Measurements from ENCODE around the gene BLVRA. TPM values are rescaled to one million over a fixed set of nuclear protein-coding genes. Genes with fewer than 3 reads are reported as not detected.
"Not testable (repeated sequence)": the region's sequence is repeated elsewhere in the genome, so short reads cannot be mapped to it uniquely, and the experiment has no call there.

The BLVRA gene
- total RNA-seq, 3 donors from 2014 or later (not counting 1 experiment from before 2014, with no cell fraction given): 19.8 to 25.6 (median 20.9) TPM

- H3K27me3 Mint-ChIP-seq (ENCODE audit: low read depth in 2 of 2): peaks cover 16 to 23% of the 10 kb centered on the region in 2 donors
- no peaks in the 10 kb centered on the region for H3K36me3 ChIP-seq (ENCODE audit: control insufficient read depth, insufficient read depth, low read length)
- H3K4me1 ChIP-seq (ENCODE audit: control insufficient read depth, insufficient read depth, low read length): no peaks in the 10 kb centered on the region
- no peaks in the 10 kb centered on the region for H3K9me3 ChIP-seq (ENCODE audit: control insufficient read depth, insufficient read depth, low read length)
- no peak for ATAC-seq
- H3K36me3 Mint-ChIP-seq: no peaks in the 10 kb centered on the region
- intact Hi-C loops (cut with micrococcal nuclease): no loop called here
- DNase-seq: no peak
- no peaks in the 10 kb centered on the region for H3K27me3 ChIP-seq (ENCODE audit: control insufficient read depth, insufficient read depth, low read length)
- H3K27ac ChIP-seq (ENCODE audit: low read length): no peak overlapping the region
- H3K9me3 Mint-ChIP-seq: no peaks in the 10 kb centered on the region
- TF ChIP-seq CTCF (IDR thresholded peaks at IDR 0.05): no peak
- H3K4me1 Mint-ChIP-seq: no peaks in the 10 kb centered on the region
- WGBS (ENCODE audit: insufficient coverage): 93% methylated on average over 6 of the region's 6 CpGs
- H3K4me3 Mint-ChIP-seq: no peak overlapping the region
- no peak overlapping the region for H3K27ac Mint-ChIP-seq
- H3K4me3 ChIP-seq (ENCODE audit: low read length): no peak overlapping the region
Measured at GRCh38 chr7:43823941-43824340, 65.5 kb downstream of the BLVRA start.

- 83% methylated on average over 12 of the region's 12 CpGs for WGBS (ENCODE audit: insufficient coverage)
- peaks cover 19 to 21% of the 10 kb centered on the region in 2 donors for H3K27me3 Mint-ChIP-seq (ENCODE audit: low read depth in 2 of 2)
- DNase-seq; H3K27me3 ChIP-seq (ENCODE audit: control insufficient read depth, insufficient read depth, low read length); H3K4me3 ChIP-seq (ENCODE audit: low read length); H3K27ac ChIP-seq (ENCODE audit: low read length); H3K4me1 Mint-ChIP-seq; H3K9me3 ChIP-seq (ENCODE audit: control insufficient read depth, insufficient read depth, low read length); H3K36me3 Mint-ChIP-seq; intact Hi-C loops (cut with micrococcal nuclease); H3K27ac Mint-ChIP-seq; H3K4me1 ChIP-seq (ENCODE audit: control insufficient read depth, insufficient read depth, low read length); H3K36me3 ChIP-seq (ENCODE audit: control insufficient read depth, insufficient read depth, low read length); H3K9me3 Mint-ChIP-seq; H3K4me3 Mint-ChIP-seq; ATAC-seq: not testable (repeated sequence)
Measured at GRCh38 chr7:43824513-43824912, 66.0 kb downstream of the BLVRA start.

GRCh38 chr7:43824963-43825362, 66.5 kb downstream of the BLVRA start:
- no peaks in the 10 kb centered on the region for H3K27me3 ChIP-seq (ENCODE audit: control insufficient read depth, insufficient read depth, low read length)
- no peak overlapping the region for H3K4me3 Mint-ChIP-seq
- DNase-seq: no peak
- H3K4me1 Mint-ChIP-seq: no peaks in the 10 kb centered on the region
- WGBS (ENCODE audit: insufficient coverage): 83% methylated on average over 1 of the region's 1 CpG
- no peak for ATAC-seq
- no peaks in the 10 kb centered on the region for H3K4me1 ChIP-seq (ENCODE audit: control insufficient read depth, insufficient read depth, low read length)
- H3K27me3 Mint-ChIP-seq (ENCODE audit: low read depth in 2 of 2): peaks cover 17 to 18% of the 10 kb centered on the region in 2 donors
- no peaks in the 10 kb centered on the region for H3K9me3 Mint-ChIP-seq
- H3K36me3 ChIP-seq (ENCODE audit: control insufficient read depth, insufficient read depth, low read length): no peaks in the 10 kb centered on the region
- intact Hi-C loops (cut with micrococcal nuclease): no loop called here
- no peaks in the 10 kb centered on the region for H3K9me3 ChIP-seq (ENCODE audit: control insufficient read depth, insufficient read depth, low read length)
- H3K36me3 Mint-ChIP-seq: no peaks in the 10 kb centered on the region
- no peak for TF ChIP-seq CTCF (IDR thresholded peaks at IDR 0.05)
- H3K4me3 ChIP-seq (ENCODE audit: low read length): no peak overlapping the region
- no peak overlapping the region for H3K27ac ChIP-seq (ENCODE audit: low read length)
- H3K27ac Mint-ChIP-seq: no peak overlapping the region

- H3K4me1 Mint-ChIP-seq: no peaks in the 10 kb centered on the region
- no peak overlapping the region for H3K4me3 Mint-ChIP-seq
- no peak overlapping the region for H3K27ac Mint-ChIP-seq
- DNase-seq: no peak
- no peaks in the 10 kb centered on the region for H3K27me3 ChIP-seq (ENCODE audit: control insufficient read depth, insufficient read depth, low read length)
- H3K4me1 ChIP-seq (ENCODE audit: control insufficient read depth, insufficient read depth, low read length): no peaks in the 10 kb centered on the region
- H3K36me3 Mint-ChIP-seq: no peaks in the 10 kb centered on the region
- WGBS (ENCODE audit: insufficient coverage): 92% methylated on average over 3 of the region's 5 CpGs
- H3K27me3 Mint-ChIP-seq (ENCODE audit: low read depth in 2 of 2): peaks cover 13 to 18% of the 10 kb centered on the region in 2 donors
- H3K9me3 Mint-ChIP-seq: no peaks in the 10 kb centered on the region
- no peak overlapping the region for H3K4me3 ChIP-seq (ENCODE audit: low read length)
- no peak overlapping the region for H3K27ac ChIP-seq (ENCODE audit: low read length)
- no peak for ATAC-seq
- H3K36me3 ChIP-seq (ENCODE audit: control insufficient read depth, insufficient read depth, low read length): no peaks in the 10 kb centered on the region
- intact Hi-C loops (cut with micrococcal nuclease): no loop called here
- no peaks in the 10 kb centered on the region for H3K9me3 ChIP-seq (ENCODE audit: control insufficient read depth, insufficient read depth, low read length)
- no peak for TF ChIP-seq CTCF (IDR thresholded peaks at IDR 0.05)
Measured at GRCh38 chr7:43825391-43825808, 66.9 kb downstream of the BLVRA start.

GRCh38 chr7:43830917-43831316, 72.4 kb downstream of the BLVRA start:
- ATAC-seq; intact Hi-C loops (cut with micrococcal nuclease); DNase-seq; H3K4me3 ChIP-seq (ENCODE audit: low read length); H3K4me3 Mint-ChIP-seq; H3K27ac ChIP-seq (ENCODE audit: low read length); H3K36me3 Mint-ChIP-seq; H3K9me3 ChIP-seq (ENCODE audit: control insufficient read depth, insufficient read depth, low read length); H3K27ac Mint-ChIP-seq; H3K27me3 ChIP-seq (ENCODE audit: control insufficient read depth, insufficient read depth, low read length); H3K9me3 Mint-ChIP-seq; H3K36me3 ChIP-seq (ENCODE audit: control insufficient read depth, insufficient read depth, low read length): not testable (repeated sequence)
- Mint-ChIP-seq H3K4me1 (peaks cover 10% of the 10 kb centered on the region in 2 donors), H3K27me3 (ENCODE audit: low read depth in 2 of 2) (peaks cover 11 to 12% of the 10 kb centered on the region in 2 donors)
- H3K4me1 ChIP-seq (ENCODE audit: control insufficient read depth, insufficient read depth, low read length): peaks cover 13% of the 10 kb centered on the region
